ENCODE results near the gene AWAT2.

DNA sequence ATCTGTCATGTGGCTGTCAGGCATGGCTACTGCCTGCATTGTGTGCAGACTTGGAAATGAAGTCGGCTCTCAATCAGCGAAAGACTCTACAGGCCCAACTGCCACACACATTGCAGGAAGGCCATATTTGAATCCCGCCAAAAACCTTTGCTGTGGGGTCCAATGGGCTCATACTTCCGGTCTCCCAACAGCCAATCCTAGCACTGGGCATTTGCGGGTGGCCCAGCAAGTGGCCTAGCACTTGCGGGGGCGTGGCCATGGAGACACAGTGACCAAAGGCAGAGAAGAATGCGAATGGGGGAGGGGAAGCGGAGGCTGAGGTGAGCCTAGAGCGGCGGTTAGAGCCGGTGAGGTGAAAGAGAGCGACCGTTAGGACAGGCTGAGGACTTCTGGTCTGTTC lies 12.3 kb upstream of the AWAT2 start, which contains the start of gene OTUD6A:
- TF ChIP-seq EZH2 (optimal IDR thresholded peaks at IDR 0.05; ENCODE audit: low read depth, low read length) (no peak), EZH2phosphoT487 (IDR thresholded peaks at IDR 0.05; ENCODE audit: low read length) (no peak)
- TF ChIP-seq, protein P1, sequence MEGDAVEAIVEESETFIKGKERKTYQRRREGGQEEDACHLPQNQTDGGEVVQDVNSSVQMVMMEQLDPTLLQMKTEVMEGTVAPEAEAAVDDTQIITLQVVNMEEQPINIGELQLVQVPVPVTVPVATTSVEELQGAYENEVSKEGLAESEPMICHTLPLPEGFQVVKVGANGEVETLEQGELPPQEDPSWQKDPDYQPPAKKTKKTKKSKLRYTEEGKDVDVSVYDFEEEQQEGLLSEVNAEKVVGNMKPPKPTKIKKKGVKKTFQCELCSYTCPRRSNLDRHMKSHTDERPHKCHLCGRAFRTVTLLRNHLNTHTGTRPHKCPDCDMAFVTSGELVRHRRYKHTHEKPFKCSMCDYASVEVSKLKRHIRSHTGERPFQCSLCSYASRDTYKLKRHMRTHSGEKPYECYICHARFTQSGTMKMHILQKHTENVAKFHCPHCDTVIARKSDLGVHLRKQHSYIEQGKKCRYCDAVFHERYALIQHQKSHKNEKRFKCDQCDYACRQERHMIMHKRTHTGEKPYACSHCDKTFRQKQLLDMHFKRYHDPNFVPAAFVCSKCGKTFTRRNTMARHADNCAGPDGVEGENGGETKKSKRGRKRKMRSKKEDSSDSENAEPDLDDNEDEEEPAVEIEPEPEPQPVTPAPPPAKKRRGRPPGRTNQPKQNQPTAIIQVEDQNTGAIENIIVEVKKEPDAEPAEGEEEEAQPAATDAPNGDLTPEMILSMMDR (IDR thresholded peaks at IDR 0.05; ENCODE audit: low read length), result no peak

Measured in MM.1S (cell line).